Fibroblast of the aortic adventitia (primary cell): ENCODE results near the gene ALDH16A1. TPM values are rescaled to one million over a fixed set of nuclear protein-coding genes. Genes with fewer than 3 reads are reported as not detected.

Experiments
- DNase-seq: peaks from one replicate; pipeline ENCODE4 v3.0.0-alpha.2; 2010; ENCODE audit warnings: low read depth
- H3K4me3 ChIP-seq: 2 replicates; pipeline ENCODE4 v1.5.1; 2011; ENCODE audit warnings: low read depth, mild to moderate bottlenecking, control low read depth, low read length, moderate library complexity
- total RNA-seq: library from RNA; depleted of rRNA; stranded (reverse); fragments of >200 nt; gene quantifications from 2 replicates; pipeline ENCODE4 v1.2.3, GENCODE V29; 2012; ENCODE audit warnings: low replicate concordance
- TF ChIP-seq, protein P1 (sequence below): IDR thresholded peaks from 2 replicates; pipeline ENCODE4 v1.5.1; 2011; ENCODE audit warnings: mild to moderate bottlenecking, low read length, control low read depth, inconsistent platforms; ENCODE audit not compliant: insufficient read depth

The ALDH16A1 gene
- total RNA-seq = 25.0 and 29.6 TPM in 2 replicates

DNA sequence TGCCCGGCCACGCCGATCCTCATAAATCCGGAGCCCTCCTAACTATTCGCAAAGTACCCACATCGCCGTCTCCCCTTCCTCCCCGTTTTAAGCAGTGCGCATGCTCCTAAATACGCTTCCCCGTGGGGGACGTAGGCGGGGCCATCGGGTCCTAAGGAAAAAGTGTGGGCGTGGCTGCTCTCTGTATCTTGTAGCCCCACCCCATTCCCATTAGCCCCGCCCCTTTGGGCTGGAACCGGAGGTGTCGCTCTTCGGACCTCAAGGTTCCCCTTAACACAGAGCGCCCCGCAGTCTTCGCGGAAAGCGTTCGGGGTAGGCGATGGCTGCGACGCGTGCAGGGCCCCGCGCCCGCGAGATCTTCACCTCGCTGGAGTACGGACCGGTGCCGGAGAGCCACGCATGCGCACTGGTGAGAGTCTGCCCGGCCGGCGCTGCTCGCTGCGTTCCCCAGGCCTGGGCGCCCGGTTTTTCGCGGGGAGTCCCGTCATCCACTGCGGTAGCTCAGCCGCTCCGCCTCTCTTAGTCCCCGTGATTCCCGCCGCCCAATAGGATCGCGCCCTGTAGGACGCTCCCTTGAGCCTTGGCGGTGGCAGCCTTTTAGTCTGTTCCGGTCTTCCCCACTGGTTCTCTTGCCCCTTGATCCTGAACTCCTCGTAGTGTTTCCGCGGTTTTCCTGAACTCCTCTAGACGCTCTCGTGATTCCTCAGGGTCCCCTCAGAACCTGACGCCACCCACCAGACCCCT, at the start of gene ALDH16A1:
ALDH16A1 (plus strand) TSS at position 213 of the 744 bp plus-strand sequence; CDS start at position 320, 107 bp downstream.
- peak; percentile 97 for DNase-seq
- peak within 1 kb of the TSS; percentile 83 for H3K4me3 ChIP-seq
- TF ChIP-seq, protein P1, sequence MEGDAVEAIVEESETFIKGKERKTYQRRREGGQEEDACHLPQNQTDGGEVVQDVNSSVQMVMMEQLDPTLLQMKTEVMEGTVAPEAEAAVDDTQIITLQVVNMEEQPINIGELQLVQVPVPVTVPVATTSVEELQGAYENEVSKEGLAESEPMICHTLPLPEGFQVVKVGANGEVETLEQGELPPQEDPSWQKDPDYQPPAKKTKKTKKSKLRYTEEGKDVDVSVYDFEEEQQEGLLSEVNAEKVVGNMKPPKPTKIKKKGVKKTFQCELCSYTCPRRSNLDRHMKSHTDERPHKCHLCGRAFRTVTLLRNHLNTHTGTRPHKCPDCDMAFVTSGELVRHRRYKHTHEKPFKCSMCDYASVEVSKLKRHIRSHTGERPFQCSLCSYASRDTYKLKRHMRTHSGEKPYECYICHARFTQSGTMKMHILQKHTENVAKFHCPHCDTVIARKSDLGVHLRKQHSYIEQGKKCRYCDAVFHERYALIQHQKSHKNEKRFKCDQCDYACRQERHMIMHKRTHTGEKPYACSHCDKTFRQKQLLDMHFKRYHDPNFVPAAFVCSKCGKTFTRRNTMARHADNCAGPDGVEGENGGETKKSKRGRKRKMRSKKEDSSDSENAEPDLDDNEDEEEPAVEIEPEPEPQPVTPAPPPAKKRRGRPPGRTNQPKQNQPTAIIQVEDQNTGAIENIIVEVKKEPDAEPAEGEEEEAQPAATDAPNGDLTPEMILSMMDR = no peak

DNA sequence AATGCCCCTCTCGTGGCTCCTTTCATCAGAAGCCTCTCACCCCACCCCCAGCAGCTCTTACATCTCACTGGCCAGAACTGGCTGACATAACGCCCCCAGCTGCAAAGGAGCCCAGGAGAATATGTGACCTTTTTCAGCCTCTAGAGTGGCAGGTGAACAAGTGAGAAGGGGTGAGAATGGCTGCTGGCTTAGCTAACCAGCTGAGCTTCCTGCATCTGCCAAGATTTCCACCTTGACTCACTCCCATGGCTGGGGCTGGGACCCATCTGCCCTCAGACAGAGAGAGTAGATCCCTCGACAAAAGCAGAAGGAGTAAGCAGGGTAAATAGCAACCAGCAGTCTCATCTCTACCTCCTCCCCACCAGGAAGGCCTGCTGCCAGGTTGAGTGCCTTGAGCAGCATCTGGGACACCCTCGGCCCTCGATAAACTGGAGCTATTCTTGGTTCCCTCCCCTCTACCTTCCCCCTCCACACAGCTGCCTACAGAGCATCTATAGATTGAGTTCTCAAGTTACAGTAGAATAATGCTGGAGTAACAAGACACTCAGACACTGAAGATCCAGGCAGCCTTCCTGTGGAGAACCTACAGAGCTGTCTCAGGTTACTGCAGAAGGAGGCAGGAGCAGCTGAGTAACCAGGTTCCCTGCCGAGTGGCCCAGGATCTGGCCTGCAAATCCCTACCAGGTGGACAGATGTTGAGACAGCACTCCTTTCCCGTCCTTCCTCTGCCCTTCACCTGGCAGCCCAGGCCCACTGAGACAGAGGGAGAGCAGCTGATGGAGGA, 49.4 kb upstream of the ALDH16A1 start:
- no peak overlapping the region for H3K4me3 ChIP-seq
- no peak for DNase-seq
- TF ChIP-seq, protein P1 = no peak

GRCh38 chr19:49407079-49407478, 45.9 kb upstream of the ALDH16A1 start:
- DNase-seq = no peak
- TF ChIP-seq, protein P1 = no peak
- H3K4me3 ChIP-seq = no peak overlapping the region

DNA sequence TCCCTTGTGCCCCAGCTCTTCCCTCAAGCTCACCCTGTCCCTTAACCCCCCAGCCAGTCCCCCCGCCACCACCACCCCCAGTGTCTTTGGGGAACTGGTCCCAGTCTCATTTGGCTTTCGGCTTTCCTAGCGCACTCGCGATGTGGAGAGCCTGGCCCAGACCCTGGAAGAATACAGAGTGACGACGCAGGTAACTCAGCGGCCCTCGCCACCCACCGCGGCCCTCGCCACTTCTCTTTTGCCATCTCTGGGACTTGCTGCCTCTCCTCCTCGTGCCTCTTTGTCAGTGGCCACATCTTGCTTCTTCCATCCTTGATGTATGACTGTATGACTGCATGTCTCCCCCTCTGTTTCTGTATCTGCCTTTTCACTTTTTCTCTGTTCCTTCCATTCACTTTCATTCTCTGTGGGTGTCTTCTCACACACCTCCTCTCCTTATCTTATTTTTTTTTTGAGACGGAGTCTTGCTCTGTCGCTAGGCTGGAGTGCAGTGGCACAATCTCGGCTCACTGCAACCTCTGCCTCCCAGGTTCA, 45.5 kb upstream of the ALDH16A1 start:
- no peak for DNase-seq
- TF ChIP-seq, protein P1 = no peak
- no peak overlapping the region for H3K4me3 ChIP-seq

GRCh38 chr19:49408816-49409440, 44.1 kb upstream of the ALDH16A1 start:
- TF ChIP-seq, protein P1 = no peak
- no peak for DNase-seq
- H3K4me3 ChIP-seq = no peak overlapping the region

GRCh38 chr19:49409441-49410029, 43.5 kb upstream of the ALDH16A1 start:
- DNase-seq = no peak
- TF ChIP-seq, protein P1 = no peak
- H3K4me3 ChIP-seq = no peak overlapping the region
